Activated CD4-positive, alpha-beta T cell treated with anti-CD3 and anti-CD28 coated beads for 4 hours (primary cell): ENCODE results near the gene HILPDA.
"Not testable (repeated sequence)": the region's sequence is repeated elsewhere in the genome, so short reads cannot be mapped to it uniquely, and the experiment has no call there.

Experiments used
- DNase-seq, 2 donors: peaks; one replicate each; pipeline ENCODE4 v3.0.0-alpha.2; 2020

HILPDA gene

DNA sequence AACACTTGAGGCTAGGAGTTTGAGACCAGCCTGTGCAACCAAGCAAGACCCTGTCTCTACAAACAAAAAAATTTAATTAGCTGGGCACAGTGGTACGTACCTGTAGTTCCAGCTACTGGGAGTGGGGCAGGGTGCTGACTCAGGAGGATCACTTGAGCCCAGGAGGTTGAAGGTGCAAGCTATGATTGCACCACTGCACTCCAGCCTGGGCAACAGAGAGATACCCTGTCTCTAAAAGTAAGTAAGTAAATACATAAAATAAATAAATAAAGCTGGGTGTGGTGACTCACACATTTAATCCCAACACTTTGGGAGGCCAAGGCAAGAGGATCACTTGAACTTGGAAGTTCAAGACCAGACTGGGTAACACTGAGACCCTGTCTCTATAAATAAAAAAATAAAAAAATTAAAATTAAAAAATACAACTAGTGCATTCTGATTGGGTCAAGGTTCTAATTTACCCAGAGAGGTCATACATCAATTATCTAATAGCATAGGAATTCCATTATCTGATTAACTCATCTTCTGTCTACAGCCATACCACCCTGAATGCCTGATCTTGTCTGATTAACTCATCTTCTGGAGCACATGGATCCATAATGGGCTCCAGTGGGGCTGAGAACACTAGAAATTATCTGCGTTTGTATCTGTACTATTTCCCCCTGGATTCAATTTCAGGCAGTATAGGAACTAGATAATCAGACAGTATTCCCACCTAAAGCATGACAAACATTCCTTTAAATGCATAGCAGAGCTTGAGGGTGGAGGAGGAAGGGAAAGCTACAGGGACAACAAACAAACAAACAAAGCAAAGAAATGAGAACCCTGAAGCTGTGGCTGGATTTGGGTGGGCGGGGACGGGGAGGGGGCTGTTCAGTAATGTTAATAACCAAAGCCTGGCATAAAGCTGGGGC is 21.0 kb upstream of the HILPDA start:
- DNase-seq, result no peak

DNA sequence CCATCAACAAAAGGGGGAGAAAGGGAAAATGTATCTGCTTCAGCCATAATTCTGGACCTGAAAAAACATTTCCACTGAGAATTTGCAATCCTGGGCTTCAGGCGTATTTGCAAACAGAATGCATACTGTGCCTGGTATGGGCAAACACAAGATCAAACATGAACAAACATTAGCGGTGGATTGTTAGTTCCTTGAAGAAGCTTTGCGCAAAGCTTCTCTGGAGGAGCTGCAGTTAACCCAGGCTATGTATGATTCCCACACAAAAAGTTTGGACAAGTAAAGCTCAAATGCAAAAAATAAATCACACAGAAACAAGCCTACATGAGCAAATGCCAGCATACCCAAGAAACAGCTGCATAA is 20.4 kb upstream of the HILPDA start:
- no peak for DNase-seq

DNA sequence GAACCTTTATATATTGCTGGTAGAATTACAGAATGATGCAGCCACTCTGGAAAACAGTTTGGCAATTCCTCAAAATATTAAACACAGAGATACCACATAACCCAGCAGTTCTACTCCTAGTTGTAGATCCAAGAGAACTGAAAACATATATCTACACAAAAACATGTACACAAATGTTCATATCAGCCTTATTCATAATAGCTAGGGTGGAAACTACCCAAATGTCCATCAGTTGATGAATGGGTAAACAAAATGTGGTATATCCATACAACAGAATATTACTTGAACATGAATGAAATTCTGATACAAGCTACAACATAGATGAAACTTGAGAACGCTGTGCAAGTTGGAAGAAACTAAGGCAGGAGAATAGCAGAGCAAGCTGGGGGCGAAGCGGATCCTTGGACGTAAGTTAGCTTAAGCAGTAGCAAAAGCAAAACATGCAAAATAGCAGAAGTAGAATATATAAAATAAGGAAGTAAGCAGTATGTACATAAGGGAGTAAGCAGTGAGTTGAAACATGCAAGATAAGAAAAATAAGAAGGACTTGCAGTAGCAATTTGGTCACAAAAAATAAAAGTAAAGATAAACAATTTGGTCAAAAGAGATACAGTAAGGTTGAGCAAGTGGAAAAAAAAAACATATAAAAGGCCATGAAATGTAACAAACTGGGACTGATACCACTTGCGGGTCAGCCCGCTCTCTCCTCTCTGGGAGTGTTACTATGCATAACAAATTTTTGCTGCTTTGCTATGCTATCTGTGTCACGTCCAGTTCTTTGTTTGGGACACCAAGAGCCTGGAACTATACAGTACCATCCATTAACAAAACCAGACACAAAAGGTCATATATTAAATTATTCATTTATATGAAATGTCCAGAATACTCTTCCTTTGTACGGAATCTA is 18.0 kb upstream of the HILPDA start:
- no peak for DNase-seq

GRCh38 chr7:128442356-128442755 is 13.3 kb upstream of the HILPDA start:
- no peak for DNase-seq

GRCh38 chr7:128443831-128444600 is 11.7 kb upstream of the HILPDA start:
- no peak for DNase-seq

DNA sequence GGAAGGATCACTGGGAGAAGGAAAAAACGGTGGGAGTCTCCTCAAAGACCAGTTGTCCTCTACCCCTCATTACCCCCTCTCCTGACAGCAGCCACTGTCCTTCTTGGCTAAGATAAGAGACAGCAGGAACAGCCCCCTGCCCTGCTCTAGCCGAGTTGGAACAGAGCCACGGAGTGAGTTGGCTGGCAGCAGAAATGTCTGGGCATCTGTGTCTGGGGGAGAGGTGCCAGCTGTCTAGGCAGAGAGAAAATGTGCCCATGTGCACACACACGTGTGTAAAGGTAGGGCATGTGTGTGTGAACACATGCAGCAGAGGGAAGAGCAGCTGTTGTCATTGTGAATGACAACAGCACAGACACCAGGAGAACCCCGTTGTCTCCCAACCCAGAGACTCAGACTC is 9.4 kb upstream of the HILPDA start:
- no peak for DNase-seq

DNA sequence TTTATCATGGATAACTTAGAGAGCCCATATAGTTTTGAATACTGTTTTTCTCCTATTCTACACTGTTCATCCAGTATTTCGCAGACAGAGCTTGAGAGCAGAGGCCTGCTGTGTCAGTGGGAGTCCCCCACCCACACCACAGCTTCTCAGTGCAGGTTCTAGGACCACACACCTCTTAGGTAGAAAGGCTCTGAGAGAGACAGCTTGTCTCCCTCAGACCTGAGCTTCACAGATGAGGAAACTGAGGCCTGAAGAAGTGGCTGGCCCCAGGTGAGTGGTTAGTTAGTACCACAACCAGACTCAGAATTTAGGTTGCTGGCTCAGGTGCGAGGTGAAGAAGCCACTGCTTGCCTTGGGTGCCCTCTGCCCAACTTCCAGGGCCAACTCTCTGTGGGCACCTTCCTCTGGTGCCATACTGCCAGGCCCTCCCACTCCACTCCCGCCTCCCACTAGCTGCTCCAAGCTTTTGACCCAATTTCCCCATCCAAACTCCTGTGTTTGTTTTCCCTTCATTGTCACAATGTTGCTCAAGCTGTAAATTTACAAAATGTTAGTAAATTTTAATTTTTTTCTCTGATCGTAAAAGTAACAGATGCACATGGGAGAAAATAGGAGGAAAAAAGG is 7.6 kb upstream of the HILPDA start:
- DNase-seq, result no peak

DNA sequence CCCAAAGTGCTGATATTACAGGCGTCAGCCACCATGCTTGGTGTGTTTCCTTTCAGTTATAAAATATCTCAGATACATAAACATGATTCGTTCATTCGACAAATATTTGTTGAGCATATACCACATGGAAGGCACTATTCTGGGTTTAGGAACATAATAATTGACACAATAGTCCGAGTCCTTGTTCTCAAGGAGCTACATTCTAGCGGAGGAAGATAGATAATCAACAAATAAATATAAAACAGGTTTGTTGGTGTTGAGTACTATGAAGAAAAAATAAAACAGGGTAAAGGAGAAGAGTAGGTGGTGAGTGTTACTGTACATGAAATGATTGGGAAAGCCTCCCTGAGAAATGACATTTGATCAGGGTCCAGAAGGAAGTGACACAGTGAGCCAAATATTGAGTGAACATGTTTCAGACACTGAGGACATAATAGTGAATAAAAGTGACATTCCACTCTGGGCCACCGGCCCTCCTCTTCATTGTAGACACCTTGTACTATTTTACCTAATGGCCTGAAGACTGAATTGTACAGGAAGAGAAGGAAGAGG is 6.9 kb upstream of the HILPDA start:
- no peak for DNase-seq

DNA sequence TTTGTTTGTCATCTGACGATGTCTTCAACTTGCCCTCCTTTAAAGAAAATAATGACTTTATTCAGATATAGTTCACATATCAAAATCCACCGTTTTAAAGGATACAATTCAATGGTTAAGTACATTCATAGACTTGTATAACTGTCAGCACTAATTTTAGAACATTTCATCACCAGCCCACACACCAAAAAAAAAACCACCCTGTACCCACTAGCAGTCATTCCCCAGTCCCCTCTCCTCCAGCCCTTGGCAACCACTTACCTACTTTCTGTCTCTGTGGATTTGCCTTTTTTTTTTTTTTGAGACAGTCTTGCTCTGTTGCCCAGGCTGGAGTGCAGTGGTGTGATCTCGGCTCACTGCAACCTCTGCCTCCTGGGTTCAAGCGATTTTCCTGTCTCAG is 5.3 kb upstream of the HILPDA start:
- no peak for DNase-seq

DNA sequence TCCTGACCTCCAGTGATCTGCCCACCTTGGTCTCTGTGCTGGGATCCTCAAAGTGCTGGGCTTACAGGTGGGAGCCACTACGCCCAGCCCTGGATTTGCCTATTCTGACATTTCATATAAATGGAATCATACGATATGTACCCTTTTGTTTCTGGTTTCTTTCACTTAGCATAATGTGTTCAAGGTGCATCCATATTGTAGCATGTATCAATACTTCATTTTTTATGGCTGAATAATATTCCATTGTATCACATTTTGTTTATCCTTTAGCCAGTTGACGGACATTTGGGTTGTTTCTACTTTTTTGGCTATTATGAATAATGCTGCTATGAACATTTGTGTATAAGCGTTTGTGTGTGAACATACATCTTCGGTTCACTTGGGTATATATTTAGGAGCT is 4.8 kb upstream of the HILPDA start:
- no peak for DNase-seq

DNA sequence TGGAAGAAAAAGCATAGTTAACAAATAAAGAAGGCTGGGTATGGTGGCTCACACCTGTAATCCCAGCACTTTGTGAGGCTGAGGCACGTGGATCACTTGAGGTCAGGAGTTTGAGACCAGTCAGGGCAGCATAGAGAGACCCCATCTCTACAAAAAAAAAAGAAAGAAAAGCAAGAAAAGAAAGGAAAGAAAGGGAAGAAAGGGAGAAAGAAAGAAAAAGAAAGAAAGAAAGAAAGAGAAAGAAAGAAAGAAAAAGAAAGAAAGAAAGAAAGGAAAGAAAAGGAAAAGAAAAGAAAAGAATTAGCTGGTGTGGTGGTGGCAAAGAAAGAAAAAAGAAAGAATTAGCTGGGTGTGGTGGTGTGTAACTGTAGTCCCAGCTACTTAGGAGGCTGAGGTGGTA is 3.1 kb upstream of the HILPDA start:
- DNase-seq, result no peak

GRCh38 chr7:128453836-128454804 is 1.6 kb upstream of the HILPDA start:
- no peak for DNase-seq

DNA sequence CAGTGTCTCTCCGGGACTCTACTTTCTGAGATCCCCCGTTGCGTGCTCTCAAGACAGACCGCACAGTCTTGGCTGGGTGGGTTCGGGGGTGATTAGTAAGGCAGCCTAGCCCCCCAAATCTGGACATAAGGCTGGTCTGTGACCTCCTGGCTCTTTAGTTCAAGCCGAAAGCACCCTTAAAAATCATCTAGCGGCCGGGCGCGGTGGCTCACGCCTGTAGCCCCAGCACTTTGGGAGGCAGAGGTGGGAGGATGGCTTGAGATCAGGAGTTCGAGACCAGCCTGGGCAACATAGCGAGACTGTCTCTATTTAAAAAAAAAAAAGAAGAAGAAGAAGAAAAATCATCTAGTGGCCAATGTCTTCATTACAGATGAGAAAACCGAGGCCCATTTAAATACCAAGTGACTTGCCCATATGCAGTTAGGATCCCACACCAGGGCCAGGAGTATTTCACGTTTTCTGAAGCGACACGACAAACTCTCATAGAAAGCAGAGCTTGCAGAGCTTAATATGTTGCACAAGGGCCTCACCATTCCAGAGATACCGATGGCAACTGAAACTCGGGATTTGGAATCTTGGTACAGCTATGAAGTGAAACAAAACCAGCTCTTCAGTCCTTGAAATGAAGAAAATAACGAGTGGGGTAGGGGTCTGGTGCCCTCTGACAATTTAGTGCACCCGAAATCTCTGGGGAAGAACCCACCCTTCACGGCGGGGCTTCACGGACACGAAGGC is 703 bp upstream of the HILPDA start:
- DNase-seq, result no peak

DNA sequence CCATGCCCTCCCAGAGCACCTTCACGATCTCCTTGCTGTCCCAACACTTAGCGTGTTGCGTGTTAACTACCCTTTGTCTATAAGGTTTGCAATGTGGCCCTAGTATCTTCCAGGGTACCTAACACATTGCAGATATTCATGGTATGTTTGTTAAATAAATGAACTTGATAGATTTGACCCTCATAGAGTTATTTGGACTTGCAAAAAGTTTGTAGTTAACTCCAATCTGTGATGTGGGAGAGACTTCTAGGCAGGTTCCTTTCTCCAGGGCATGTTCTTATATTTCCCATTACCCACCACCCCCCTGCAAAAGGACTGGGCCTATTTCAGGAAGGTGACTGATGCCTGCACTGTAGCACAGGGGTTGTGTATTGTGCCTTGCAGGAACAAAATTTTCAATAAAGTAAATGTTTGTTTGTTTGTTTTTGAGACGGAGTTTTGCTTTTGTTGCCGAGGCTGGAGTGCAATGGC is 612 bp downstream of the HILPDA start:
- no peak for DNase-seq

DNA sequence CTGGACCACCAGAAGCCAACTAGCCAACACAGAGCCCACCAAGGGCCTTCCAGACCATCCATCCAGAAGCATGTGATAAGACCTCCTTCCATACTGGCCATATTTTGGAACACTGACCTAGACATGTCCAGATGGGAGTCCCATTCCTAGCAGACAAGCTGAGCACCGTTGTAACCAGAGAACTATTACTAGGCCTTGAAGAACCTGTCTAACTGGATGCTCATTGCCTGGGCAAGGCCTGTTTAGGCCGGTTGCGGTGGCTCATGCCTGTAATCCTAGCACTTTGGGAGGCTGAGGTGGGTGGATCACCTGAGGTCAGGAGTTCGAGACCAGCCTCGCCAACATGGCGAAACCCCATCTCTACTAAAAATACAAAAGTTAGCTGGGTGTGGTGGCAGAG is 1.7 kb downstream of the HILPDA start:
- DNase-seq, result not testable (repeated sequence)

DNA sequence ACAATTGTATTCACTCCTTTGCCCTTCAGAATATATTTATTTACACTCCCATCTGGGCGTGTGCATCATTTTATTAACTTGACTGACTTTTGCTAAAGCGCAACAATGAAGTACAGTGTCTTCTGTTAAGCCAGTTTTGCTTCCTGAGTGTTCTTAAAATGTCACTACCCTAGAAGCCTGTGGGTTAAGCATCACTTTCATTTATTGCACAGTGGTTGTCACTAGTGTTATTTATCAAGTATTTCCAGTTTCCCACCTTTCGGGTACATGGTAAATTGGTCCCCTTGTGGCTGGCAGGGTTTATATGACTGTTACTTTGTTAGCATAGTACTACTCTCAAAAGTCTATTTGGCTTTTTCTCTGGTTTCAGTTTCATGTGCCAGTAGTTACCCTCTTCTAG is 3.3 kb downstream of the HILPDA start:
- DNase-seq, result no peak

DNA sequence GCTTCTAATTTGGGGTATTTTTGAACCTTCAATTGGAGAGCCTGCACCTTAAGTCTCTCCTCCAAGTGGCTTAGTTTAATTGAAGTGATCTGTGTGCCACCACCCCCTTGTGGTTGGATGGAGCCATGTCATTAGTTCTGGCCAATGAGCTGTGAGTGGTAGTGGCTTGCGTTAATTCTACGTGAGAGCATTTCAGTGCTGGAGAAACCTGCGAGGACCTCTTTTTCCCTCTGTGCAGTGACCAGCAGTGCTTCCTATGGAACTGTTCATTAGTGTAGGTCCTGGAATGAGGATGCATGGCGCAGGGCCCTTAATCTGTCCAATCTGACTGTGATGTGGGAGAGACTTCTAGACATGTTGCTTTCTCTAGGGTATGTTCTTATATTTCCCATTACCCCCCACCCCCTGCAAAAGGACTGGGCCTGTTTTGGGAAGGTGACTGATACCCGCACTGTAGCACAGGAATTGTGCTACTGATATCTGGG is 3.8 kb downstream of the HILPDA start:
- DNase-seq, result peak; percentile 66 to 72

DNA sequence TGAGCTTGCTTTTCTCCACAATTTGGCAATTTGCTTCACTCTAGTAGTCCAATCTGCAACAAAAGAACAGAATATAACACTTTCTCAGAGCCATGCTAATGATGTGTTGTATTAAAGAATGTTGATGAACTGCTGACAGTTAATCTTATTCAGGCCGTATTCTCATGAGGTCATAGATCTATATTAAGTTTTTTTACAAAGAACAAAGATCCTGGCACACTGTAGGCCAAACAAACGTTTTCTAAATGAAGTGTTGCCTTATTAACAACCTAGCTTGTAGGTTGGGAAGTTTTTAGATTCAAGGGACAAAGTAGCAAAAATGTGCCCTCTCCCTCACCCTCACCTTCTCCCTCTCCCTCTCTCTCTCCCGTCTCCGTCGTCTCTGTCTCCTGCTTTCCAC is 6.8 kb downstream of the HILPDA start:
- DNase-seq, result no peak

DNA sequence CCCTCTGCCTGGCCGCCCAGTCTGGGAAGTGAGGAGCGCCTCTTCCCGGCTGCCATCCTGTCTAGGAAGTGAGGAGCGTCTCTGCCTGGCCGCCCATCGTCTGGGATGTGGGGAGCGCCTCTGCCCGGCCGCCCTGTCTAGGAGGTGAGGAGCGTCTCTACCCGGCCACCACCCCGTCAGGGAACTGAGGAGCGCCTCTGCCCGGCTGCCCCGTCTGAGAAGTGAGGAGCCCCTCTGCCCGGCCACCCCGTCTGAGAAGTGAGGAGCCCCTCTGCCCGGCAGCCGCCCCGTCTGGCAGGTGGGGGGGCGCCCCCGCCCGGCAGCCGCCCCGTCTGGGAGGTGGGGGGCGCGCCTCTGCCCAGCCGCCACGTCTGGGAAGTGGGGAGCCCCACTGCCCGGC is 7.7 kb downstream of the HILPDA start:
- DNase-seq, result not testable (repeated sequence)

GRCh38 chr7:128463933-128464332 is 8.3 kb downstream of the HILPDA start:
- not testable (repeated sequence) for DNase-seq
